Prostate gland (tissue), 2 donors: ENCODE data around the gene ZMAT3. TPM values are rescaled to one million over a fixed set of nuclear protein-coding genes. Genes with fewer than 3 reads are reported as not detected.

Experiments used
- DNase-seq: peaks from one replicate; pipeline ENCODE4 v3.0.0-alpha.2; 2019; ENCODE audit warnings: low spot score
- H3K27ac ChIP-seq, 2 donors: fragments of 200-600 bp; sonication (generic); 2 replicates each; pipeline ENCODE4 v1.5.1; 2017 to 2019
- H3K27me3 ChIP-seq: fragments of 200-600 bp; sonication (generic); replicated peaks from 2 replicates; pipeline ENCODE4 v1.5.1; 2019; ENCODE audit not compliant: insufficient read depth
- H3K36me3 ChIP-seq, 2 donors: fragments of 200-600 bp; sonication (generic); 1 replicate in 1 of 2; 2 replicates in 1 of 2; pipeline versions ENCODE4 v1.5.1 to v1.8.1; 2017 to 2019
- H3K4me1 ChIP-seq: fragments of 200-600 bp; sonication (generic); replicated peaks from 2 replicates; pipeline ENCODE4 v1.5.1; 2019
- H3K4me3 ChIP-seq, 2 donors: fragments of 200-600 bp; sonication (generic); 2 replicates each; pipeline ENCODE4 v1.5.1; 2017 to 2019
- H3K9me3 ChIP-seq: fragments of 200-600 bp; sonication (generic); 2 replicates; pipeline ENCODE4 v1.5.1; 2017
- CTCF ChIP-seq, 4 experiments: fragments of 200-600 bp in 2 of 4; fragments of 450-650 bp in 2 of 4; sonication (generic) in 2 of 4; IDR thresholded peaks; 1 replicate in 3 of 4; 2 replicates in 1 of 4; pipeline ENCODE4 v1.5.1; 2016 to 2019; ENCODE audit warnings: antibody characterized with exemption in 4 of 4, mild to moderate bottlenecking in 2 of 4, moderate library complexity in 2 of 4
- POLR2A ChIP-seq: fragments of 450-650 bp; IDR thresholded peaks from one replicate; pipeline ENCODE4 v1.6.1; 2016; ENCODE audit warnings: antibody characterized with exemption, mild to moderate bottlenecking
- POLR2AphosphoS5 ChIP-seq: sonication (generic); formaldehyde crosslinking; IDR thresholded peaks from one replicate; pipeline ENCODE4 v1.6.1; 2017; ENCODE audit warnings: antibody characterized with exemption
- whole genome bisulfite sequencing: methylation state at CpG from one replicate; pipeline ENCODE4 v1.1.5; 2018; 5-methylcytosine and 5-hydroxymethylcytosine counted together
- intact Hi-C: fragments of 100-400 bp; cut with DNase I; formaldehyde crosslinking; loops from one replicate; pipeline ENCODE4 v1.14.2; 2022
- small RNA-seq, 2 donors: library from RNA; depleted of rRNA; stranded (forward); fragments of <200 nt; gene quantifications; one replicate each; pipeline ENCODE3, GENCODE V24; 2016
- total RNA-seq, 2 donors: library from RNA; depleted of rRNA; stranded (reverse); fragments of >200 nt; gene quantifications; one replicate each; pipeline ENCODE4 v1.1.0, GENCODE V29; 2016

Gene ZMAT3
- total RNA-seq, 2 donors from 2014 or later = 15.1 to 21.3 TPM

- TF ChIP-seq POLR2A = no peak
- no peak for TF ChIP-seq POLR2AphosphoS5
- TF ChIP-seq CTCF (IDR thresholded peaks at IDR 0.05) = no peak
- H3K4me3 ChIP-seq = no peak overlapping the region
- H3K36me3 ChIP-seq = no peaks in the 10 kb centered on the region
- intact Hi-C loops = no loop called here
- WGBS = 8% methylated on average over 1 of the region's 1 CpG
- no peak for DNase-seq
- no peaks in the 10 kb centered on the region for H3K27me3 ChIP-seq
- no peaks in the 10 kb centered on the region for H3K9me3 ChIP-seq
- H3K4me1 ChIP-seq = no peaks in the 10 kb centered on the region
- no peak overlapping the region for H3K27ac ChIP-seq
Observed at GRCh38 chr3:178971614-178972013, 100.0 kb downstream of the ZMAT3 start.

GRCh38 chr3:178969004-178969700 is 102.5 kb downstream of the ZMAT3 start:
- WGBS = 87% methylated on average over 5 of the region's 5 CpGs
- intact Hi-C loops = loop anchor here (5.0 kb wide), 1 partner anchor 532 kb away; no protein-coding TSS in a partner anchor

More at GRCh38 chr3:178969004-178969700, 102.5 kb downstream of the ZMAT3 start:
- no peaks in the 10 kb centered on the region for H3K36me3 ChIP-seq
- H3K27me3 ChIP-seq = no peaks in the 10 kb centered on the region
- DNase-seq = no peak
- TF ChIP-seq POLR2AphosphoS5 (no peak), CTCF (IDR thresholded peaks at IDR 0.05) (no peak), POLR2A (no peak)
- no peaks in the 10 kb centered on the region for H3K4me1 ChIP-seq
- no peak overlapping the region for H3K27ac ChIP-seq
- H3K9me3 ChIP-seq = no peaks in the 10 kb centered on the region
- H3K4me3 ChIP-seq = no peak overlapping the region

Small RNA genes lying within 50 kb of the gene (small RNA-seq; reads per million reads assigned to genes)
- 0 reads per million in 2 donors for gene RF00019

Other genes with a start within 250 kb of the ZMAT3 start
- gene PIK3CA, start 76.5 kb upstream of the ZMAT3 start, total RNA-seq = 10 to 100 TPM; 10.2 to 21.9 TPM
- 1 to 10 TPM; 2.0 to 4.7 TPM for gene KCNMB3, start 179.3 kb upstream of the ZMAT3 start, total RNA-seq